ENCODE results near the gene KCTD3. TPM values are rescaled to one million over a fixed set of nuclear protein-coding genes. Genes with fewer than 3 reads are reported as not detected.

KCTD3 gene
- polyA plus RNA-seq, 3 donors = 5.9 to 8.7 (median 6.7) TPM

DNA sequence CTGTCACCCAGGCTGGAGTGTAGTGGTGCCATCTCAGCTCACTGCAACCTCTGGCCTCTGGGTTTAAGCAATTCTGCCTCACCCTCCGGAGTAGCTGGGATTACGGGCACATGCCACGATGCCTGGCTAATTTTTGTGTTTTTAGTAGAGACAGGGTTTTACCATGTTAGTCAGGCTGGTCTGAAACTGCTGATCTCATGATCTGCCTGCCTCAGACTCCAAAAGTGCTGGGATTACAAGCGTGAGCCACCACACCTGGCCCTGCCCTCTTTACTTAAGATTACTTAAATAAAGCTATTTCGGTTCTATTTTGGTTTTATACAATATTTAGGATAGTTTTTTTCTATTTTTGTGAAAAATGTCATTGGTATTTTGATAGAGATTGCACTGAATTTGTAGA lies 15.3 kb upstream of the KCTD3 start:
- H2AFZ ChIP-seq (ENCODE audit: insufficient read depth, low read depth, low read length, poor library complexity, severe bottlenecking) = no peak overlapping the region
- H3K27me3 ChIP-seq (ENCODE audit: control insufficient read depth in 2 of 2, insufficient read depth in 2 of 2, low read length in 2 of 2) = peaks cover 0 to 2% of the 10 kb centered on the region in 2 donors
- no peaks in the 10 kb centered on the region for H3K36me3 ChIP-seq (replicated peaks in 1 of 2; ENCODE audit: control insufficient read depth in 1 of 2, insufficient read depth in 2 of 2, low read length in 2 of 2)
- Mint-ChIP-seq H3K27ac (no peak overlapping the region), H3K9me3 (peaks cover 9 to 23% (median 14%) of the 10 kb centered on the region in 7 donors), H3K4me1 (no peaks in the 10 kb centered on the region), H3K36me3 (no peaks in the 10 kb centered on the region), H3K27me3 (ENCODE audit: low read depth in 3 of 3) (peaks cover 4 to 6% (median 6%) of the 10 kb centered on the region in 3 donors), H3K4me3 (no peak overlapping the region)
- no peak overlapping the region for H3K4me3 ChIP-seq (replicated peaks in 1 of 3; ENCODE audit: low read depth in 2 of 3, low read length in 3 of 3)
- H3K27ac ChIP-seq (ENCODE audit: low read depth in 1 of 2, low read length in 2 of 2) = no peak overlapping the region
- H3K9me3 ChIP-seq (replicated peaks in 1 of 2; ENCODE audit: control insufficient read depth in 1 of 2, insufficient read depth in 1 of 2, low read length in 2 of 2) = peaks cover 0 to 7% of the 10 kb centered on the region in 2 donors
- DNase-seq = no peak
- no peaks in the 10 kb centered on the region for H3K79me2 ChIP-seq (ENCODE audit: insufficient read depth, low read length)
- H3K4me1 ChIP-seq (ENCODE audit: control insufficient read depth in 1 of 2, insufficient read depth in 2 of 2, low read length in 2 of 2) = no peaks in the 10 kb centered on the region
- WGBS (ENCODE audit: insufficient coverage) = 80% methylated on average over 1 of the region's 5 CpGs
- no peak overlapping the region for H3K9ac ChIP-seq (ENCODE audit: insufficient read depth, low read length, poor library complexity, severe bottlenecking)
- no peaks in the 10 kb centered on the region for H4K20me1 ChIP-seq (ENCODE audit: insufficient read depth, low read length)
- TF ChIP-seq, protein P1, sequence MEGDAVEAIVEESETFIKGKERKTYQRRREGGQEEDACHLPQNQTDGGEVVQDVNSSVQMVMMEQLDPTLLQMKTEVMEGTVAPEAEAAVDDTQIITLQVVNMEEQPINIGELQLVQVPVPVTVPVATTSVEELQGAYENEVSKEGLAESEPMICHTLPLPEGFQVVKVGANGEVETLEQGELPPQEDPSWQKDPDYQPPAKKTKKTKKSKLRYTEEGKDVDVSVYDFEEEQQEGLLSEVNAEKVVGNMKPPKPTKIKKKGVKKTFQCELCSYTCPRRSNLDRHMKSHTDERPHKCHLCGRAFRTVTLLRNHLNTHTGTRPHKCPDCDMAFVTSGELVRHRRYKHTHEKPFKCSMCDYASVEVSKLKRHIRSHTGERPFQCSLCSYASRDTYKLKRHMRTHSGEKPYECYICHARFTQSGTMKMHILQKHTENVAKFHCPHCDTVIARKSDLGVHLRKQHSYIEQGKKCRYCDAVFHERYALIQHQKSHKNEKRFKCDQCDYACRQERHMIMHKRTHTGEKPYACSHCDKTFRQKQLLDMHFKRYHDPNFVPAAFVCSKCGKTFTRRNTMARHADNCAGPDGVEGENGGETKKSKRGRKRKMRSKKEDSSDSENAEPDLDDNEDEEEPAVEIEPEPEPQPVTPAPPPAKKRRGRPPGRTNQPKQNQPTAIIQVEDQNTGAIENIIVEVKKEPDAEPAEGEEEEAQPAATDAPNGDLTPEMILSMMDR (IDR thresholded peaks at IDR 0.05) = no peak
- intact Hi-C loops (cut with micrococcal nuclease) = no loop called here
- no peak overlapping the region for H3K4me2 ChIP-seq (replicated peaks; ENCODE audit: extremely low read depth, low read length, poor library complexity, severe bottlenecking)

DNA sequence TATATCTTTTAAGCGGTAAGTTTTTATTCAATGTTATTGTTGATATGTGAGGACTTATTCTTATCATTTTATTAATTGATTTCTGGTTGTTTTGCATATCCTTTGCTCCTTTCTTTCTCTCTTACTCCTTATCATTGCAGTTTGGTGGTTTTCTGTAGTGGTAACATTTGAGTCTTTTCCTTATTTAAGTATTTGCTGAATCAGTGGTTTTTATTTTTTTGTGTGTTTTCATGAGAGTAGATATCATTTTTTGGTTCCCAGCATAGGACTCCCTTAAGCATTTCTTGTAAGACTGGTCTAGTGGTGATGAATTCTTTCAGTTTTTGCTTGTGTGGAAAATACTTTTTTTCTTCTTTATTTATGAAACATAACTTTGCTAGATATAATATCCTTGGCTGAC lies 12.2 kb upstream of the KCTD3 start:
- no peaks in the 10 kb centered on the region for H3K27me3 ChIP-seq (ENCODE audit: control insufficient read depth in 2 of 2, insufficient read depth in 2 of 2, low read length in 2 of 2)

More for the DNA sequence above, 12.2 kb upstream of the KCTD3 start:
- H4K20me1 ChIP-seq (ENCODE audit: insufficient read depth, low read length) = no peaks in the 10 kb centered on the region
- H3K4me3 ChIP-seq (replicated peaks in 1 of 3; ENCODE audit: low read depth in 2 of 3, low read length in 3 of 3) = no peak overlapping the region
- H3K79me2 ChIP-seq (ENCODE audit: insufficient read depth, low read length) = no peaks in the 10 kb centered on the region
- Mint-ChIP-seq H3K9me3 (peaks cover 9 to 24% (median 14%) of the 10 kb centered on the region in 7 donors), H3K4me3 (no peak overlapping the region), H3K27me3 (ENCODE audit: low read depth in 3 of 3) (peaks cover 1 to 8% (median 2%) of the 10 kb centered on the region in 3 donors), H3K36me3 (no peaks in the 10 kb centered on the region), H3K4me1 (no peaks in the 10 kb centered on the region), H3K27ac (no peak overlapping the region)
- TF ChIP-seq, protein P1 (IDR thresholded peaks at IDR 0.05) = no peak
- no peak overlapping the region for H3K27ac ChIP-seq (ENCODE audit: low read depth in 1 of 2, low read length in 2 of 2)
- no peaks in the 10 kb centered on the region for H3K4me1 ChIP-seq (ENCODE audit: control insufficient read depth in 1 of 2, insufficient read depth in 2 of 2, low read length in 2 of 2)
- no peak overlapping the region for H3K9ac ChIP-seq (ENCODE audit: insufficient read depth, low read length, poor library complexity, severe bottlenecking)
- no peaks in the 10 kb centered on the region for H3K36me3 ChIP-seq (replicated peaks in 1 of 2; ENCODE audit: control insufficient read depth in 1 of 2, insufficient read depth in 2 of 2, low read length in 2 of 2)
- DNase-seq = no peak
- no CpG with 5 or more reads among the region's 1 CpG for WGBS (ENCODE audit: insufficient coverage)
- H3K4me2 ChIP-seq (replicated peaks; ENCODE audit: extremely low read depth, low read length, poor library complexity, severe bottlenecking) = no peak overlapping the region
- H2AFZ ChIP-seq (ENCODE audit: insufficient read depth, low read depth, low read length, poor library complexity, severe bottlenecking) = no peak overlapping the region
- H3K9me3 ChIP-seq (replicated peaks in 1 of 2; ENCODE audit: control insufficient read depth in 1 of 2, insufficient read depth in 1 of 2, low read length in 2 of 2) = peaks cover 0 to 7% of the 10 kb centered on the region in 2 donors
- intact Hi-C loops (cut with micrococcal nuclease) = no loop called here

Measured in CD14-positive monocyte (primary cell).